Measurements from ENCODE around the gene NR5A1.

DNA sequence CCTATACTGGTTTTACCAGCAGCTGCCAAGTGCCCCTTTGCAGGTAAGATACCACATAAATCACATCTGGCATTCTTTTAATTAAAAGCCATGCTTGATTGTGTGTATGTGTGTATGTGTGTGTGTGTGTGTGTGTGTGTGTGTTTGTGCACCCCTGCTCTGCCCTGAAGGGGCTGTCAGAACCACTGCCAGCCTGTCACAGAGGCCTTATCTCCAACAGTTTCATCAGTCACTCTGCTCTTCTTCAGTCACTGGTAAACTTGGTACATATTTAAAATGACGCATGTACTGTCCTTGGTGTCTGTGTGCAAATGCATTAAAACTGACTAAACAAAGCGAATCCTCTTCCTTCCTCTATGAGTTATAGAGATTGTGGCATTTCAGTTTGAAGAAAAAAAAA, 19.0 kb upstream of the NR5A1 start:
- no peak for TF ChIP-seq POLR2A (IDR thresholded peaks at IDR 0.05; ENCODE audit: low read length)
- no peak for TF ChIP-seq GATA1 (IDR thresholded peaks at IDR 0.05; ENCODE audit: low read depth, low read length)

Data from erythroblast (primary cell).